ENCODE measurements around the gene NR1H4.
A peak's percentile ranks its signal among the peaks of the same experiment; 100 is the strongest.
"Not testable (repeated sequence)": the region's sequence is repeated elsewhere in the genome, so short reads cannot be mapped to it uniquely, and the experiment has no call there.

Gene NR1H4

GRCh38 chr12:100518376-100518775 is 44.7 kb downstream of the NR1H4 start:
- DNase-seq = no peak

DNA sequence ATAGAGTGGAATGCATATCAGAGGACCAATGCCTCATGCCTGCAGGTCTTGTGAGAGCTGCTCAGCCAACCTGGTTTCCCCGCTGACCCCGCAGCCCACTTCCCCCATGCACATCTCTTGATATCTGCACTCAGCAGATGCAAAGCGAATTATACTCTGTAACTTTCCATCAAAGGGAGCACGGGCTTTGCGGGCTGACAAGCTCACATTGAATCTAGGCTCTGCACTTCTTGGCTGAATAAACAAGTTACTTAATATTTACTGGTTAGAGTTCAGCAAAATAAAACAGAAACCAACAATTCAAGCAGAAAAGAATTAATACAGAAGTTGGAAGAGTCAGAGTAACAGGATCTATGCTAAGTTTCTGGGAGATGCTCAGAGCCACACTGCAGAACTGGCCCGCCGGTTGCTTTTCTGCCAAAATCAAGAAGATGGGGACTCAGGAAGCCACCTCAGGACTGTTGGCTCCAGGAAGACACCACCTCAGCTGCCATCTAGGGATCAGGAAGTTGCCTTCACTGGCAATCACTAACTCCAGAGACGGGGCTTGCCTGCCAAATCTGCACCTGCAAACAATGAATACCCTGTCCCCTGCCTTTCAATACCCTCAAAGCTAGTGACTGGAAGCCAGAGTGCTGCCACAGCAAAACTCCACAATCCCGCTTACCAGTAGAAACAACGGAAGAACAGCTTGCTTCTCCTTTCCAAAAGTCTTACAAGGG is 46.5 kb downstream of the NR1H4 start:
- no peak for DNase-seq

DNA sequence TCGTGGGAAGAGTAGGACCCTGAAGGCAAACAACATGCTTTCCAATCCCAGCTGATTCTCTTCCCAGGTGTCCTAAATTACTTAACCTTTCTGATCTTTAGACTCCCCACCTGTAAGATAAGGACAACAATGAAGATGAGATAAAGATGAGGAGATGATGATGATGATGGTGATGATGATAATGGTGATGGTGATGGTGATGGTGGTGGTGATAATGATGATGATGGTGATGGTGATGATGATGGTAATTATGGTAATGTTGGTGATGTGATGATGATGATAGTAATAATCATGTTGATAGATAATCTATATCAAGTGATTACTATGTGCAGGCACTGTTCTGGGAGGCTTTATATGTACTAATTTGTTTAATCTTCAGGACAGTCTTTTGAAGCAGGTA is 48.3 kb downstream of the NR1H4 start:
- DNase-seq = no peak

GRCh38 chr12:100528034-100528433 is 54.4 kb downstream of the NR1H4 start:
- DNase-seq = no peak

DNA sequence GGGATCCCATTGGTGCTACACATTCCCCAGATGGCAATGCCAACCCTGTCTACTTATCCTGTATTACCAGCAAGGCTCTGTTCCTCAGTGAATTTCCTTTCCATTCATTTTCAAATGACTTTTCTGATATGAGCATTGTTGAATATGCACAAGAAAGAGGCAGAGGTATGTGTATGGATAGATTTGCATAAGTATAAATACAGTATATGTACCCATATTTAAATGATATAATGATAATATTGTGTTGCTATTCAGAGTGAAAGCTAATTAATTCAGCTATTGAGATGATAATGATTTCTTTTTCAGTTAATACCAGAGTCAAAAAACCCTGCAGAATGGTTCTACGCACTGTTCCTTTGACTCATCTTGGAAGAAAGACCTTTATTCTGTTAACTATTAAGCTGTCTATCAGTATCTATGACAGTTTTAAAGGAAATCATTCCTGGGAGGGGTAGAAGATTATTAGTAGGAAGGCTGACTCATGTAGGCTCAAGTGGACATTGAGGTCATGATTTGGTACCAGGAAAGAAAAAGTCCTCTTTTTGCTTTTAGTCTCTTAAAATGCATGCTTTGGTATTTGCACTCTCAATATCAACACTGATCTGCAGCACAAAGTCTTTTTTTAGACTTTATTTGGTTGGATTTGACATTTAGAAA is 54.9 kb downstream of the NR1H4 start:
- no peak for DNase-seq

- DNase-seq = no peak
Measured at GRCh38 chr12:100529756-100530350, 56.2 kb downstream of the NR1H4 start.

- no peak for DNase-seq
Measured at GRCh38 chr12:100533376-100533775, 59.7 kb downstream of the NR1H4 start.

DNA sequence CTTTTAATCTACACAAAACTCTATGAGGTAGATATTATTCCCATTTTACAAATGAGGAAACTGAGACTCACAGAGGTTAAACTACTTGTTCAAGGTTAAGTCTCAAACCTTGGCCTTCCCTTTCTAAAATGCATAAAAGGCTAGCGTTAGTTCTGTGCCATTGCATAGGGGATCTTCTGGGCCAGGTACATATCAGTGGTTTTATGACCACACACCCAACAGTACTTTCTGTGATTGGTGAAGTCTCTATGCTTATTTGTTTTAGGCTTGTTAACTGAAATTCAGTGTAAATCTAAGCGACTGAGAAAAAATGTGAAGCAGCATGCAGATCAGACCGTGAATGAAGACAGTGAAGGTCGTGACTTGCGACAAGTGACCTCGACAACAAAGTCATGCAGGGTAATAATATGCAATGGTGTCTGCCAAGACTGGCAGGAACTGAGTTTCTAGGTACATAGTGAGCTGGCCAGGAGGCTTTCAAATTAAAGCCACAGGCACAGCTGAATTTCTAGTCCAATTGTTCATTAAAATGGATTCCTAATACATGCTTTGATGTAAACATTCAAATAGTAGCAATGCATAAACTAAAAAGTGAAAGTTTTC is 61.1 kb downstream of the NR1H4 start:
- DNase-seq = no peak

- no peak for DNase-seq
Measured at GRCh38 chr12:100539202-100539601, 65.5 kb downstream of the NR1H4 start.

- no peak for DNase-seq
Measured at GRCh38 chr12:100544165-100544564, 70.5 kb downstream of the NR1H4 start.

DNA sequence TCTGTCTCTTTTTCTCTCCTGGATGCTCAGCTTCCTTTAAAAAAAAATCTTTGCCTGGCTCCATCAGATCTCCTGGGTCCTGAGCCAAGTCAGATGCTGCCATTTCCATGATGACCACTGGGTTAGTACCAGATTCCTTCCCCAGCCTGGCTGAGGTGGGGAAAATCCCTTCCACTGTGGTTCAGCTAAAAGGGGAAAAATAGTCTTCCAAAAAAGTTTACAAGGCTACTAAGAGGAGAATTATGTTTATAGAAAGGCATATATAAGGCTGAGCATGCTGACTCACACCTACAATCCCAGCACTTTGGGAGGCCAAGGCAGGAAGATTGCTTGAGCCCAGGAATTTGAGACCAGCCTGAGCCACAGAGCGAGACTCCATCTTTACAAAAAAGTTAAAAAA is 71.4 kb downstream of the NR1H4 start:
- no peak for DNase-seq

DNA sequence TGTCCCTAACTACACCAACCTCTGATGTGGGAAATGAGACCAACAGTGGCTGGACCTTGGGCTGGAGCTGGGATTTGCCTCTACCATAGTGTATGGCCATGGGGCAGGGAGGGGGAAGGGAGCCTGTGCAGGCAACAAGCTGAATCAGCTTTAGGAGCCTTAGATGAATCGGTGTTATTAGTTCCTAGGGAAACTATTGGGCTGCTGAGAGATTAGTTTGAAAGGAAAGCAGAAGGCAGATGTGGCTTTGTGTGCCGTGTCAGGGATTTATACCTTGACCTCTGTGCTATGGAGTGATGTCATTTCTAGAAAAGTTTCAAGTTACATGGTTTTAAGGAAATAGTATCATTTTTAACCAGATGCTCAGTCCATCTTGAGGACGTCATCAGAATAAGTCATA is 80.3 kb downstream of the NR1H4 start:
- no peak for DNase-seq

DNA sequence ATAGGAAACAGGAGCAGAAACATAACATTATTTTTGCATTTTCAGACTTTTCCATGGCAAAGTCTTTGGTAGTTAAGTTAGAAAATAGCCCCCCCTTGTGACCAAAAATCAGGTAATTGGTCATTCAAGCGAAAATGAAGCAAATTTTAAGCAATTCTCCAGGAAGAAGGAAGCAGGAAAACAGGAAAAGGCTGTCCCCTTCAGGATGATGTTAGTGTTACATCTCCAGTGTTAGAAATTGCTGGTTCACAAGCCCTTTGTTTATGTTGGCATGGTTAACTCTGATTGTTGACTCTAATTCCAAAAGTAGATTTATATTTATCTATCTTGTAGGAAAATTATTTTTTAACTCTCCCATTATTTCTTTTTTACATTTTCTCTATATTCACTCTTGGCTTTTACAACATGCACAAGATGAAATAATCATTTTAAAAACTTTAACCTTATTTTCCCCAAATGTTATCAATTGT is 81.0 kb downstream of the NR1H4 start:
- DNase-seq = peak; percentile 49

DNA sequence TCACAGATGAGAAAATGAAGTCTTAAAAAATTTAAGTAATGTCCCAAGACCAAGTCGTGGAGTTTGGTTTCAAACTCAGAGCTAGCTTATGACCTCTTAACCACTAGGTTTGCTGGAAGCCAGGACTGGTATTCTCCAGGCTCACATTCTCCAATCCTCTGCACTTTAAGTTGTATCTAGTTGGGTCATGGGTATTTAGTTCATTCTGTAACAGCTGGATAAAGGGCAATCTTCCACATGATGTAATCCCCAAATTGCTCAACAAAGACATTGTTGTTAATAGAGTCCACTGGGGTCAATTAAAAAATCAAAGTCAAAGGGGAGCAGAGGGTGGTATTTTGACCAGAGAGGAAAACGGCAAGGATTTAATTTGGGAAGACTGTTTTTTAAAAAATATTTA is 82.1 kb downstream of the NR1H4 start:
- DNase-seq = no peak

- no peak for DNase-seq
Measured at GRCh38 chr12:100557357-100557756, 83.7 kb downstream of the NR1H4 start.

DNA sequence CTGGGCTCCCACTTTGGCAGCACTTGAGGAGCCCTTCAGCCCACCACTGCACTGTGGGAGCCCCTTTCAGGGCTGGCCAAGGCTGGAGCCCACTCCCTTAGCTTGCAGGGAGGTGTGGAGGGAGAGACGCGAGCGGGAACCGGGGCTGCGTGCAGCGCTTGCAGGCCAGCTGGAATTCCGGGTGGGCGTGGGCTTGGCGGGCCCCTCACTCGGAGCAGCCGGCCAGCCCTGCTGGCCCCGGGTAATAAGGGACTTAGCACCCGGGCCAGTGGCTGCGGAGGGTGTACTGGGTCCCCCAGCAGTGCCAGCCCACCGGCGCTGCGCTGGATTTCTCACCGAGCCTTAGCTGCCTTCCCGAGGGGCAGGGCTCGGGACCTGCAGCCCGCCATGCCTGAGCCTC is 85.6 kb downstream of the NR1H4 start:
- not testable (repeated sequence) for DNase-seq

DNA sequence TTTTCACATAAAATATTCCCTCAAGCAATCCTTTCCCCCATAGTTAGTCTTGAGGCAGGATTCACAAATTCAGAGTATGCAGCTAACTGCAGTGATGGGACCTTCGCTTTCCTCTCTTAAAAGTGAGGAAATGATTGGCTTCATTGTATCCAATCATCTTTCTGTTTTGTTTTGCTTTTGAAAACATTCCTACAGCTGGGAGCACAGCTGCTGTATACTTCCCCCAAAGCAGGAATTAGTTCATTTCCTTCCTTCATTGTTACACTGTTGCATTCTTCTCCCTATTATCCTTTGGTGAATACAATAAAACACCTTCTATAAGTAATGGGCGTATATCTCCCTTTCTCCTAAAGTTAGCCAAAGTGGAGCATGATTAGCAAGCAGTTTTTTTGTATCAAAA is 90.4 kb downstream of the NR1H4 start:
- no peak for DNase-seq

DNA sequence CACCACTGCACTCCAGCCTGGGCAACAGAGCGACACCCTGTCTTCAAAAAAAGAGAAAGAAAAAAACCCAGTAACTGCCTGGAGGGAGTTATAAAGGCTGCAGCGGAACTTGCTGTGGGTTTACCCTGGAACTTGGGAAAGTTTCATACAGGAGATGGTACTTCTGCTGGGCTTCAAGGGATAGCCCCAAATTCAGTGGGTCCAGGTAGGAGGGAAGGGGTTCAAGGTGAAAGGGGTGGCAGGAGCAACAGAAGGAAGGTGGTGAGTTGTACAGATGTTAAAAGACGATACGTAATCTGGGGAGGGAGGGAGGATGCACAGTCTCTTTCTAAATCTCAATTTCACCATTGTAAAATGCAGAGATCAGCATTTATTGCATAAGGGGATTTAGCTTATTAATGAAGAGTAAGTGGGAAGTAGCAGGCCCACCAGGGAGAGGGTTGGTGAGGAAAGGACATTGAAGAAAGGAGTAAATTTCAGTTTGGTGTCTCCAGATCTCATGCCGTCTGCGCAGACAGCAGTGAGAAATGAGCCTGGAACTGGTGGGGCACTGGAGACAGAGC is 91.3 kb downstream of the NR1H4 start:
- DNase-seq = no peak

- no peak for DNase-seq
Measured at GRCh38 chr12:100565987-100566545, 92.4 kb downstream of the NR1H4 start.

GRCh38 chr12:100566887-100567637 is 93.4 kb downstream of the NR1H4 start:
- DNase-seq = no peak

DNA sequence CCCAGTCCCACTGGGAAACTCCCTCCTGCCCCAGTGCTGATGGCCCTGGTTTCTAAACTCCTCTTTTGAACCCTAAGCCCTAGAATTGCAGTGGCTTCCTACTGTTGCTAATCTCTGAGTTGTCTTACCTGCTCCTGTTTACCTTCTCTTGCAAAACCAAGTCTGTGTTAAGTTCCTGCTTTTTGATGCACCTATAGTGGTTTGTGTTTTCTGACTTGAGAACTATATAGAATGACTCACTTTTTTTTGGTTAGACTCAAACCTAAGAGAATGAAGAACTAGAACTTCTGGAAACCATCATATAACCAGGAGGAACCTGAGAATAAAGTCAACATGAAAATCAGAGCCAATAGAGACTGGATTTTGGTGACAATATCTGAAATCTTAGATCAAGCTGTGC is 94.3 kb downstream of the NR1H4 start:
- no peak for DNase-seq

DNA sequence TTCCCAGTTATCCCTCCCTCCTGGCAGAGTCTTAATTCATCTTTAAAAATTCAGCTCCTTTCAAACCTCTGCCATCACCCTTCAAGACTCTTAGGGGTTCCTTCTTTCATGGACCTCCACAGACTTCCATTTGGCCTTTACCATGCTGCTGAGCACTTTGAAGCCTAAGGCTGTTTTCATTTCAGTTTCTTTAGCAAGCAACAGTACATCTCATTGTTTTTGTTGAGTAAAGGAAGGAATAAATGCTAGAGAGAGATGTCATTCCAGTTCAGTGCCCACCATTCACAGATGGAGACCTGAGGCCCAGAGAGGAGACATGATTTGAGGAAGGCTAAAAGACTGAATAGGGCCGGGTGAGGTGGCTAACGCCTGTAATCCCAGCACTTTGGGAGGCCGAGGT is 98.5 kb downstream of the NR1H4 start:
- DNase-seq = no peak

All from DMS 273 treated with DMSO at 0.1 percent for 48 hours (cell line).